Keratinocyte (primary cell): ENCODE results near the gene DDTL. TPM values are rescaled to one million over a fixed set of nuclear protein-coding genes. Genes with fewer than 3 reads are reported as not detected.
"Not testable (repeated sequence)": the region's sequence is repeated elsewhere in the genome, so short reads cannot be mapped to it uniquely, and the experiment has no call there.

Experiments used
- DNase-seq: peaks from one replicate; pipeline ENCODE4 v3.0.0-alpha.2; 2011; ENCODE audit warnings: low read depth, missing footprints, low spot score
- FAIRE-seq: peaks from 2 replicates; lab custom pipeline; 2011; peaks lifted over from hg19 to GRCh38; lab: Jason Lieb, UNC
- H2AFZ ChIP-seq: 2 replicates; pipeline ENCODE4 v1.6.0; 2012; ENCODE audit warnings: low read length, control low read depth, inconsistent platforms; ENCODE audit not compliant: control insufficient read depth
- H3K27ac ChIP-seq: 2 replicates; pipeline ENCODE4 v1.5.1; 2011; ENCODE audit warnings: low read length; ENCODE audit not compliant: control insufficient read depth, insufficient read depth
- H3K27me3 ChIP-seq: 3 replicates; pipeline ENCODE4 v1.6.0; 2011; ENCODE audit warnings: low read length; ENCODE audit not compliant: control insufficient read depth, insufficient read depth; ENCODE audit errors: extremely low read depth
- H3K36me3 ChIP-seq, 2 experiments: 2 replicates in 1 of 2; 3 replicates in 1 of 2; pipeline ENCODE4 v1.5.1; 2011; ENCODE audit warnings: low read length in 2 of 2, mild to moderate bottlenecking in 1 of 2; ENCODE audit not compliant: control insufficient read depth in 2 of 2, insufficient read depth in 2 of 2; ENCODE audit errors: extremely low read depth in 1 of 2
- H3K4me1 ChIP-seq: 3 replicates; pipeline ENCODE4 v1.5.1; 2011; ENCODE audit warnings: low read length; ENCODE audit not compliant: control insufficient read depth, insufficient read depth; ENCODE audit errors: extremely low read depth
- H3K4me2 ChIP-seq: 3 replicates; pipeline ENCODE4 v1.6.0; 2011; ENCODE audit warnings: low read depth, low read length; ENCODE audit not compliant: control insufficient read depth, insufficient read depth; ENCODE audit errors: extremely low read depth
- H3K4me3 ChIP-seq, 3 experiments: fragments of 200-600 bp in 1 of 3; sonication (generic) in 1 of 3; 2 replicates in 2 of 3; 3 replicates in 1 of 3; pipeline ENCODE4 v1.5.1; 2011 to 2016; ENCODE audit warnings: low read length in 3 of 3, mild to moderate bottlenecking in 3 of 3, control low read depth in 2 of 3, inconsistent platforms in 1 of 3, low read depth in 1 of 3, mixed read lengths in 1 of 3, mixed run types in 1 of 3, moderate library complexity in 1 of 3; ENCODE audit not compliant: control insufficient read depth in 2 of 3, insufficient read depth in 2 of 3; ENCODE audit errors: extremely low read depth in 1 of 3
- H3K79me2 ChIP-seq: 2 replicates; pipeline ENCODE4 v1.6.0; 2012; ENCODE audit warnings: low read length; ENCODE audit not compliant: control insufficient read depth, insufficient read depth
- H3K9ac ChIP-seq: 3 replicates; pipeline ENCODE4 v1.6.0; 2011; ENCODE audit warnings: low read length; ENCODE audit not compliant: control insufficient read depth, insufficient read depth; ENCODE audit errors: extremely low read depth
- H3K9me1 ChIP-seq: 3 replicates; pipeline ENCODE4 v1.6.0; 2011; ENCODE audit warnings: low read length; ENCODE audit not compliant: control insufficient read depth, insufficient read depth; ENCODE audit errors: extremely low read depth
- H3K9me3 ChIP-seq: 2 replicates; pipeline ENCODE4 v1.5.1; 2012; ENCODE audit warnings: low read depth, low read length; ENCODE audit not compliant: control insufficient read depth
- H4K20me1 ChIP-seq: 3 replicates; pipeline ENCODE4 v1.6.0; 2011; ENCODE audit warnings: low read length; ENCODE audit not compliant: control insufficient read depth, insufficient read depth; ENCODE audit errors: extremely low read depth
- CTCF ChIP-seq, 3 experiments: IDR thresholded peaks in 1 of 3; conservative IDR thresholded peaks in 1 of 3; optimal IDR thresholded peaks in 1 of 3; 2 replicates in 2 of 3; 3 replicates in 1 of 3; pipeline versions ENCODE3 to v1.5.1; 2011; ENCODE audit warnings: low read length in 3 of 3, mild to moderate bottlenecking in 3 of 3, moderate library complexity in 2 of 3, control low read depth in 1 of 3, inconsistent platforms in 1 of 3; ENCODE audit not compliant: insufficient read depth in 2 of 3; ENCODE audit errors: extremely low read depth in 1 of 3
- EZH2 ChIP-seq: IDR thresholded peaks from one replicate; pipeline ENCODE4 v1.6.1; 2012; ENCODE audit warnings: inconsistent platforms, mild to moderate bottlenecking, low read length, moderate library complexity
- dilution Hi-C: fragments of 300-500 bp; cut with MboI; formaldehyde crosslinking; loops from one replicate; pipeline ENCODE4 v1.7.0; 2020; ENCODE audit warnings: low sequenced_read_pairs; ENCODE audit not compliant: extremely low pct_ligation_motif_present
- polyA plus RNA-seq, 5 experiments: library from polyadenylated mRNA; depleted of rRNA in 3 of 5; stranded (reverse) in 3 of 5; stranded (forward) in 1 of 5; unstranded in 1 of 5; fragments of >200 nt; gene quantifications; 1 replicate in 1 of 5; 2 replicates in 3 of 5; 3 replicates in 1 of 5; pipeline versions ENCODE4 v1.2.1 to v1.2.3, GENCODE V29; 2011 to 2012; ENCODE audit warnings: missing spikeins in 2 of 5, low read depth in 1 of 5, low replicate concordance in 1 of 5

The DDTL gene
- polyA plus RNA-seq, 1 donor (not counting 4 experiments of a cell fraction or from before 2014, with no cell fraction given): 0.72 TPM

DNA sequence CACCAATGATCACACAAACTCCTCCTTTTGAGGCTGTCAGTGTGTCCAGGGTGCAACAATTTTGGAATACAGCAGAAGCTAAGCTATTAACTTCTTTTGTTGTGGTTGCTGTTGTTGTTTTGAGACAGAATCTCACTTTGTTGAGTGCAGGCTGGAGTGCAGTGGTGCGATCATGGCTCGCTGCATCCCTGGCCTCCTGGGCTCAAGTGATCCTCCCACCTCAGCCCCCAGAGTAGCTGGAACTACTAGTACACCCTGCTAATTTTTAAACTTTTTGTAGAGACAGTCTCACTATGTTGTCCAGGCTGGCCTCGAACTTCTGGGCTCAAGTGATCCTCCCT lies 27.7 kb upstream of the DDTL start:
- no peaks in the 10 kb centered on the region for H4K20me1 ChIP-seq
- DNase-seq: no peak
- H3K36me3 ChIP-seq: no peaks in the 10 kb centered on the region
- H3K4me3 ChIP-seq: no peak overlapping the region
- TF ChIP-seq EZH2 (no peak), CTCF (optimal IDR thresholded peaks at IDR 0.05 in 1 of 3, IDR thresholded peaks at IDR 0.05 in 1 of 3, conservative IDR thresholded peaks at IDR 0.05 in 1 of 3; ENCODE audit: extremely low read depth in 1 of 3, insufficient read depth in 2 of 3, low read length in 3 of 3) (no peak)
- H3K9me3 ChIP-seq: no peaks in the 10 kb centered on the region
- no peaks in the 10 kb centered on the region for H3K27me3 ChIP-seq
- H3K79me2 ChIP-seq: no peaks in the 10 kb centered on the region
- H3K4me2 ChIP-seq: no peak overlapping the region
- H3K27ac ChIP-seq: no peak overlapping the region
- H3K9ac ChIP-seq: no peak overlapping the region
- peaks cover 6% of the 10 kb centered on the region for H3K4me1 ChIP-seq
- H3K9me1 ChIP-seq: no peaks in the 10 kb centered on the region
- dilution Hi-C loops: no loop called here
- FAIRE-seq: no peak
- H2AFZ ChIP-seq: no peak overlapping the region

GRCh38 chr22:23940166-23940565 lies 26.5 kb upstream of the DDTL start:
- dilution Hi-C loops, H3K4me2 ChIP-seq, H3K9ac ChIP-seq, H3K27ac ChIP-seq, H2AFZ ChIP-seq, H3K9me1 ChIP-seq, H3K9me3 ChIP-seq, H3K4me3 ChIP-seq, H3K36me3 ChIP-seq, FAIRE-seq, H4K20me1 ChIP-seq, H3K79me2 ChIP-seq, DNase-seq, H3K4me1 ChIP-seq, H3K27me3 ChIP-seq: not testable (repeated sequence)

- H3K4me3 ChIP-seq, H3K9me1 ChIP-seq, H2AFZ ChIP-seq, H3K4me2 ChIP-seq, H3K27ac ChIP-seq, dilution Hi-C loops, H3K79me2 ChIP-seq, DNase-seq, H4K20me1 ChIP-seq, H3K9me3 ChIP-seq, H3K4me1 ChIP-seq, H3K9ac ChIP-seq, H3K36me3 ChIP-seq, H3K27me3 ChIP-seq, FAIRE-seq: not testable (repeated sequence)
Measured at GRCh38 chr22:23947391-23947790, 19.3 kb upstream of the DDTL start.

- H3K36me3 ChIP-seq, H2AFZ ChIP-seq, H3K9ac ChIP-seq, H3K79me2 ChIP-seq, H3K9me1 ChIP-seq, DNase-seq, dilution Hi-C loops, FAIRE-seq, H3K4me2 ChIP-seq, H3K27me3 ChIP-seq, H4K20me1 ChIP-seq, H3K4me1 ChIP-seq, H3K4me3 ChIP-seq, H3K27ac ChIP-seq, H3K9me3 ChIP-seq: not testable (repeated sequence)
Measured at GRCh38 chr22:23949764-23950163, 16.9 kb upstream of the DDTL start.
